Neural progenitor cell (in vitro differentiated cells): ENCODE results near the gene KRTAP3-2. TPM values are rescaled to one million over a fixed set of nuclear protein-coding genes. Genes with fewer than 3 reads are reported as not detected.
A peak's percentile ranks its signal among the peaks of the same experiment; 100 is the strongest.

ENCODE experiments used
- DNase-seq: peaks from one replicate; pipeline ENCODE4 v3.0.0-alpha.2; 2016; ENCODE audit warnings: low spot score
- H2AFZ ChIP-seq: fragments of 200-600 bp; sonication (generic); replicated peaks from 2 replicates; pipeline ENCODE4 v1.6.1; 2016; ENCODE audit warnings: antibody characterized with exemption
- H3F3A ChIP-seq: fragments of 200-600 bp; sonication (generic); 2 replicates; pipeline ENCODE4 v1.6.1; 2016; ENCODE audit warnings: antibody characterized with exemption, low read depth
- H3K27ac ChIP-seq: fragments of 200-600 bp; sonication (generic); 2 replicates; pipeline ENCODE4 v1.5.1; 2016; ENCODE audit warnings: mild to moderate bottlenecking
- H3K27me3 ChIP-seq: fragments of 200-600 bp; sonication (generic); 2 replicates; pipeline ENCODE4 v1.6.1; 2016; ENCODE audit warnings: mild to moderate bottlenecking, moderate library complexity
- H3K36me3 ChIP-seq: fragments of 200-600 bp; sonication (generic); 2 replicates; pipeline ENCODE4 v1.5.1; 2016
- H3K4me1 ChIP-seq: fragments of 200-600 bp; sonication (generic); 2 replicates; pipeline ENCODE4 v1.6.1; 2016; ENCODE audit warnings: mixed run types
- H3K4me2 ChIP-seq: fragments of 200-600 bp; sonication (generic); 2 replicates; pipeline ENCODE4 v1.6.1; 2016
- H3K4me3 ChIP-seq: fragments of 200-600 bp; sonication (generic); 2 replicates; pipeline ENCODE4 v1.5.1; 2016
- H3K79me2 ChIP-seq: fragments of 200-600 bp; sonication (generic); 2 replicates; pipeline ENCODE4 v1.6.1; 2016; ENCODE audit warnings: low read depth
- H3K9ac ChIP-seq: fragments of 200-600 bp; sonication (generic); 2 replicates; pipeline ENCODE4 v1.6.1; 2016
- H3K9me3 ChIP-seq: fragments of 200-600 bp; sonication (generic); 2 replicates; pipeline ENCODE4 v1.5.1; 2016; ENCODE audit warnings: low read depth
- H4K20me1 ChIP-seq: fragments of 200-600 bp; sonication (generic); 2 replicates; pipeline ENCODE4 v1.6.1; 2016; ENCODE audit warnings: low read depth
- H3K27ac Mint-ChIP-seq: 3 replicates; pipeline ENCODE4 v1.8.0; 2021; ENCODE audit warnings: mixed read lengths
- H3K27me3 Mint-ChIP-seq: 2 replicates; pipeline ENCODE4 v1.8.0; 2022; ENCODE audit warnings: low read depth, mild to moderate bottlenecking, inconsistent platforms, moderate library complexity, mixed read lengths; ENCODE audit not compliant: insufficient read depth
- H3K36me3 Mint-ChIP-seq: 3 replicates; pipeline ENCODE4 v1.8.0; 2021; ENCODE audit warnings: mixed read lengths
- H3K4me1 Mint-ChIP-seq: 3 replicates; pipeline ENCODE4 v1.8.0; 2021; ENCODE audit warnings: mixed read lengths
- H3K4me3 Mint-ChIP-seq: 3 replicates; pipeline ENCODE4 v1.8.0; 2021; ENCODE audit warnings: mild to moderate bottlenecking, moderate library complexity, mixed read lengths
- H3K9me3 Mint-ChIP-seq: 3 replicates; pipeline ENCODE4 v1.8.0; 2020; ENCODE audit warnings: mixed read lengths
- CTCF ChIP-seq: fragments of 200-600 bp; sonication (generic); IDR thresholded peaks from 2 replicates; pipeline ENCODE4 v1.5.1; 2017; ENCODE audit warnings: antibody characterized with exemption, mild to moderate bottlenecking
- EZH2 ChIP-seq: fragments of 200-600 bp; sonication (generic); IDR thresholded peaks from 2 replicates; pipeline ENCODE4 v1.6.1; 2017; ENCODE audit warnings: antibody characterized with exemption, mild to moderate bottlenecking, moderate library complexity
- EZH2phosphoT487 ChIP-seq: fragments of 200-600 bp; sonication (generic); IDR thresholded peaks from 2 replicates; pipeline ENCODE4 v1.6.1; 2017; ENCODE audit warnings: antibody characterized with exemption
- total RNA-seq: library from RNA; depleted of rRNA; stranded (reverse); fragments of >200 nt; gene quantifications from 2 replicates; pipeline ENCODE4 v1.2.3, GENCODE V29; 2015; ENCODE audit warnings: low replicate concordance

The KRTAP3-2 gene
- total RNA-seq, 1 donor from 2014 or later, result not detected

DNA sequence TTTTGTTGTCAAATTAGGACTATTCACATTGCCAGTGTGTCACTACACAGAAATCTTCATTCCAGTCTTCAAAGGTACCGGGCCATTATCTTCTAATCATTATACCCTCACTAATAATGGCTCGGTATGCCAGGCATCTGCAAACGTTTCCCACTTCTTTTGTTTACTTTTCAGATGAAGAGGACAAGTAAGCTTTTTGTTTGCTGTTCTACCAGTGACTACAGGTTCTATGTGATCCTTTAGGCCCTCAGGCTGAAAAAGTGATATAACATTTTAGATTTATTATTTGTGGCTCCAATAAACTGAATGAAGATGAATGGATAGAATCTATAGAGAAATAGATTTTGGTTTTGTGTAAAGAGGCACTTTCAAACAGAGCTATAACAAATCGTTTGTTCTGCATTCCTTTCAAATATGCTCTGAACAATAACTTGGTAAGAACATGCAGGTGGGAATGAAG lies 9.6 kb upstream of the KRTAP3-2 start:
- Mint-ChIP-seq H3K27me3 (no peaks in the 10 kb centered on the region), H3K4me3 (no peak overlapping the region), H3K4me1 (peaks cover 6% of the 10 kb centered on the region), H3K9me3 (no peaks in the 10 kb centered on the region), H3K27ac (no peak overlapping the region), H3K36me3 (no peaks in the 10 kb centered on the region)
- Histone ChIP-seq H3K27me3 (no peaks in the 10 kb centered on the region), H3K4me1 (peaks cover 18% of the 10 kb centered on the region), H3F3A (no peaks in the 10 kb centered on the region), H3K79me2 (no peaks in the 10 kb centered on the region), H3K9me3 (no peaks in the 10 kb centered on the region), H4K20me1 (no peaks in the 10 kb centered on the region), H3K4me3 (no peak overlapping the region), H3K27ac (no peak overlapping the region), H2AFZ (peak overlapping the region; percentile 8), H3K36me3 (no peaks in the 10 kb centered on the region), H3K4me2 (peak overlapping the region; percentile 28), H3K9ac (no peak overlapping the region)
- TF ChIP-seq EZH2phosphoT487, result no peak
- no peak for TF ChIP-seq EZH2
- no peak for TF ChIP-seq CTCF
- peak; percentile 56 for DNase-seq

DNA sequence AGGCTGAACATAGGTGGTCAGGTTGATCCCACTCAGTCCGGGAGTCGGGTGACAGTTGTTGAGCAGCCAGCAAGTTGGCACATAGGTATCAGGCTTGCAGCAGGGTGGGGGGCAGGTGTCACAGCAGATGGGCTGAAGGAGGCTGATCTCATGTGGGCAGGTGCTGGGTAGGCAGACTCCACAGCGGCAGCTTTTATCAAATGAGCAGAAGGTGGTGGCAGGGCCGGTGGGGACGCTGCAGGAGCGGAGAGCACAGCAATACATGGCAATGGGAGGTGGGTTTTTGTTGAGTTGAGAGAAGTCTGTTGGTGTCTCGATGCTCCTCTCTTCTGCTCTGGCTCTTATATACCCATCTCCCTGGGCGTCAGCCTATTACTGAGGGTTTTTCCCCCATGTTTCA lies 9.1 kb upstream of the KRTAP3-2 start, which contains the start of gene KRTAP3-1:
KRTAP3-1 (minus strand) TSS at position 318 of the 400 bp plus-strand sequence; CDS start at position 264, 54 bp downstream.
- no peak within 1 kb of the TSS for H3K27ac Mint-ChIP-seq
- H3K9me3 ChIP-seq, result no peaks in the 10 kb centered on the region
- H3K4me3 Mint-ChIP-seq, result no peak within 1 kb of the TSS
- no peaks in the 10 kb centered on the region for H3K36me3 ChIP-seq
- H3F3A ChIP-seq, result no peaks in the 10 kb centered on the region
- DNase-seq, result no peak
- no peaks in the 10 kb centered on the region for H3K9me3 Mint-ChIP-seq
- no peak within 1 kb of the TSS for H3K27ac ChIP-seq
- no peaks in the 10 kb centered on the region for H4K20me1 ChIP-seq
- H3K27me3 Mint-ChIP-seq, result no peaks in the 10 kb centered on the region
- no peaks in the 10 kb centered on the region for H3K27me3 ChIP-seq
- no peaks in the 10 kb centered on the region for H3K36me3 Mint-ChIP-seq
- H3K4me2 ChIP-seq, result peak within 1 kb of the TSS; percentile 28
- no peak for TF ChIP-seq EZH2
- no peak for TF ChIP-seq CTCF
- no peak for TF ChIP-seq EZH2phosphoT487
- peaks cover 18% of the 10 kb centered on the region for H3K4me1 ChIP-seq
- no peak within 1 kb of the TSS for H3K4me3 ChIP-seq
- H3K4me1 Mint-ChIP-seq, result peaks cover 6% of the 10 kb centered on the region
- H3K79me2 ChIP-seq, result no peaks in the 10 kb centered on the region
- H3K9ac ChIP-seq, result no peak within 1 kb of the TSS
- H2AFZ ChIP-seq, result peak within 1 kb of the TSS; percentile 8

GRCh38 chr17:41004397-41004796 lies 4.7 kb upstream of the KRTAP3-2 start:
- Histone ChIP-seq H3F3A (no peaks in the 10 kb centered on the region), H3K27me3 (no peaks in the 10 kb centered on the region), H3K4me3 (no peak overlapping the region), H3K79me2 (no peaks in the 10 kb centered on the region), H2AFZ (no peak overlapping the region), H3K4me2 (no peak overlapping the region), H4K20me1 (no peaks in the 10 kb centered on the region), H3K9me3 (no peaks in the 10 kb centered on the region), H3K9ac (no peak overlapping the region), H3K36me3 (no peaks in the 10 kb centered on the region), H3K27ac (no peak overlapping the region), H3K4me1 (peaks cover 15% of the 10 kb centered on the region)
- no peaks in the 10 kb centered on the region for H3K9me3 Mint-ChIP-seq
- no peaks in the 10 kb centered on the region for H3K36me3 Mint-ChIP-seq
- H3K4me1 Mint-ChIP-seq, result peaks cover 6% of the 10 kb centered on the region
- H3K27me3 Mint-ChIP-seq, result no peaks in the 10 kb centered on the region
- no peak for DNase-seq
- TF ChIP-seq CTCF (no peak), EZH2phosphoT487 (no peak), EZH2 (no peak)
- no peak overlapping the region for H3K27ac Mint-ChIP-seq
- no peak overlapping the region for H3K4me3 Mint-ChIP-seq
